COLO668 (cell line): Measurements from ENCODE around the gene KRTCAP2.
"Not testable (repeated sequence)": the region's sequence is repeated elsewhere in the genome, so short reads cannot be mapped to it uniquely, and the experiment has no call there.

Experiments
- DNase-seq: peaks from one replicate; lab custom pipeline; 2025; ENCODE audit not compliant: unreplicated experiment; lab: John Stamatoyannopoulos, UW

The KRTCAP2 gene

DNA sequence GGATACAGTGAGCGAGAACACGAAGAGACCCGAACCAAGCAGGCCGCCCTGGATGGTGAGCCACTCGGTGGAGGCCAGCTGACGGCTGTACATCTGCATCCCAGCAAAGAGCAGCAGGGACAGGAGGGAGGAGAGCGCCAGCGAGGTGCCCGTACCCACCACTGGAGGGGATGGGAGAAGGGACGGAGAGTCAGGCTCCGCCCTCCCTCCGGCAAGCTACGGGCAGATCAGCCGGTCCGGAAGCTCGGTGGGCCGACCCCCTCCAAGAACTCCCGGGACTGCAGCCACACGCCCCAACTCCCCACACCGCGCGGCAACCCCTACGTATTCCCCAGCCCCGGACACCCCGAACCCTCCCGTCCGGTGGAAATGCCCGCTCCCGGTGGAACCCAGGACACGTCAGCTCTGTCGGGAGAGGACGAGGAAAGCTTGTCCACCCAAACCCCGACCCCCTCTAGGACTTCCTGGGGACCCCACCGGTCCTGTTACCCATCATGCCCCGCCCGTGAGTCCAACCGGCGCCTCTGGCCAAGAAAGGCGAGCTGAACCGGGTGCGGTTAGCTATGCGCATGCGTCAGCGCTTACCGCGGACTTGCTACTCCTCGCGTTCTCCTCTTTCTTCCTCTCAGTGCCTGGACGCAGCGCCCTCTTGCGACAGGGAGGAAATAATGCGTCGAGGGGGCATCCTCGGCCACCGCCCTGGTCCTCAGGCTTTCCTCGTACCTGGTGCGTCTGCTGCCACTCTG, at the start of gene KRTCAP2:
Gene KRTCAP2, minus strand, starts transcription at position 573 of the 746 bp plus-strand sequence. Its CDS starts 80 bp downstream, at position 493.
- peak; percentile 98 for DNase-seq

DNA sequence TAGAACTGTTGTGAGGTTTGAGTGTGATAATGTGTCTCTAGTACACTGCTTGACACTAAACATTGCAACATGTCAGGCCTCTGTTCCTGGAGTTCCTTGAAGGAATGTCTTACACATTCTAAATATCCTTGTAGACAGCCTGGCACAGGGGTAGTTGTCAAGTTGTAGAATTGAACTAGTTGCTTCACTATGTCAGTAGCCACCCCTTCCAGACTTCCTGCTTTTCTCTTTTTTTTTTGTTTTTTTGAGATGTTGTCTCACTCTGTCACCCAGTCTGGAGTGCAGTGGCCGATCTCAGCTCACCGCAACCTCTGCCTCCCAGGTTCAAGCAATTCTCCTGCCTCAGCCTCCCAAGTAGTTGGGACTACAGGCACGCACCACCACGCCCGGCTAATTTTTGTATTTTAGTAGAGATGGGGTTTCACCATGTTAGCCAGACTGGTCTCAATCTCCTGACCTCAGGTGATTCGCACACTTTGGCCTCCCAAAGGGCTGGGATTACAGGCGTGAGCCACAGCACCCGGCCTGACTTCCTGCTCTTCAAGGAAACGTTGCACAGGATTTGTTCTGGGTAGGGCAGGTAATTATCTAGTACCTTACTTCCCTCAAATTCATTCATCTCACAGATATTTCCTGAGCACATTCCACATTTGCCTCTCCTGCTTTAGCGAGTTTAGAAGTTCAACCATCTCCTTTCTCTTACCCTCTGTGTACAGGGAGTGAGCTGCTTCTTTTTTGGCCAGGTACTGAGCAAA, 47.3 kb upstream of the KRTCAP2 start:
- not testable (repeated sequence) for DNase-seq

DNA sequence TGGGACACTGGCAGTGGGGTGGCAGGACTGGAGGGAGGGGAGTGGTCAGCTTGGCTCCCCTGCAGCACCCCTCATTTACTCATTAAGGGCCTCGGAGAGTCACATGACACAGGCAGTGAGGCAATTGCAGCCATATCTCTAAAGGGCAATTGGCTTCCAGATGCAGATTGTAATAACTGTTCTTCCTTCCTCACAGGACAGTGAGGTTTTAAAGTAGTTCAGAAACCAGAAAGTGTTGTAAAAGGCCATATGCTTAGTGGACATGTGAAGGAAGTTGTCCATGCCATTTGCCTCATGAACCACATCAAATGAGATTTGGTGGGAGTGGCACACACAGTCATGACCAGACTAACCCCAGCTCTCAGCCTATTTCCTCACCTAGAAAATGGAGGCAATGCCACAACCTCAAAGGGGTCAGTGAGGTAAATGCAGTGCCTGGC, 46.5 kb upstream of the KRTCAP2 start:
- no peak for DNase-seq

DNA sequence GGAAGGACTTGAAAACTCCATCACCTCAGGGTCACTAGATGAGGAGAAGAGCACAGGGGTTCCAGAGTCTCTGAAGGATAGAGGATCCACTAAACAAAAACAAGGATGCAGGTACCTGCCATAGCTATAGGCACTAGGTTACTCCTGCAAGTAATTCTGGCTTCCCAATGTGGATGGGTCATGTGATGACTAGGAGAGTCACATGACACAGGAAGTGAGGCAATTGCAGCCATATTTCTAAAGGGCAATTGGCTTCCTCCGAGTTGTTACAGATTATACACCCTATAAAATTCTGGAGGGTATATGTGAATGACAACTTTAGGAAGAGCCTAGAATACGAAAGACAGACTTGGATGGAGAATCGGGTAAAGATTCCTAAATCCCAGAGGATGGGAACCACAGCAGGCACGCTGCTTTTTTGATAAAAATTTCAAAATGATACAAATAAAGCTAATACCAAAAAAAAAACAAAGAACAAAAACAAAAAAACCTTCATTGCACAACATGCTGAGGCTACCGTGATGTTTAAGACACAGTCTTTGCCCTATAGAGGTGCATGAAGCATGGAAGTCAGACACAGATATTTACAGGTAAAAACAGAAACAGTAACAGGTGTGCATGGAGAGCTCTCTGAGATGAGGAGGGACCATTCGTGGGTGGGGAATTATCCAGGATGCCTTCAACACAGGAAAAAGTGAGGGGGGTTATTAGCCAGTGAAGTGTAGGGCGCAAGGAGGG, 45.9 kb upstream of the KRTCAP2 start:
- DNase-seq, result peak; percentile 20

DNA sequence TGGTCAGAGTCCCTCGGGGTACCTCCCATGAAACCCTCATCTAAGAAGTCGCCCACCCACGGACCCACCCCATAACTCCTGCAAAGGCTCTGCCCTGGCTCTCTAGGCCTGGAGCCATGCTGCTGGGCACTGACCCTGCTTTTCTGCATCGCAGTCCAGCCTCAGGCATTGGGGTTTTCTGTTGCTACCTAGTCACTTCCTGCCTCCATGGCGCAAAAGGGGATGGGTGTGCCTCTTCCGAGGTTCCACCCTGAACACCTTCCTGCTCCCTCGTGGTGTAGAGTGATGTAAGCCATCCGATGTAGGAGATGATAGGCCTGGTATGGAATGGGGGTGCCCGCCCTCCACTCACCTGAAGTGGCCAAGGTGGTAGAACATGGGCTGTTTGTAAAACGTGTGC, 41.6 kb upstream of the KRTCAP2 start:
- DNase-seq, result not testable (repeated sequence)

DNA sequence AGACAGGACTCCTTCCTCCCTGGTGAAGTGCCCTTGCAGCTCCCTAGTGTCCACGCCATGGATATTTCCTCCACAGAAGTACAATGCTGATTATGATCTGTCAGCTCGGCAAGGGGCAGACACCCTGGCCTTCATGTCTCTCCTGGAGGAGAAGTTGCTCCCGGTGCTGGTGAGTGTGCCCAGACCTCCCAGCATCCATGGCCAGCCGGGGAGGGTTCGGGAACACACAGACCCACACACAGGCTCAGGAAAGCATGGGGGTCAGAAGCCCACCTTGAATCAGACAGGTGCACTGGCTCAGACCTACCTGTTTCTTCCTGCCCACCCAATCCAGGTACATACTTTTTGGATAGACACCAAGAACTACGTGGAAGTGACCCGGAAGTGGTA, 38.9 kb upstream of the KRTCAP2 start:
- DNase-seq, result not testable (repeated sequence)

DNA sequence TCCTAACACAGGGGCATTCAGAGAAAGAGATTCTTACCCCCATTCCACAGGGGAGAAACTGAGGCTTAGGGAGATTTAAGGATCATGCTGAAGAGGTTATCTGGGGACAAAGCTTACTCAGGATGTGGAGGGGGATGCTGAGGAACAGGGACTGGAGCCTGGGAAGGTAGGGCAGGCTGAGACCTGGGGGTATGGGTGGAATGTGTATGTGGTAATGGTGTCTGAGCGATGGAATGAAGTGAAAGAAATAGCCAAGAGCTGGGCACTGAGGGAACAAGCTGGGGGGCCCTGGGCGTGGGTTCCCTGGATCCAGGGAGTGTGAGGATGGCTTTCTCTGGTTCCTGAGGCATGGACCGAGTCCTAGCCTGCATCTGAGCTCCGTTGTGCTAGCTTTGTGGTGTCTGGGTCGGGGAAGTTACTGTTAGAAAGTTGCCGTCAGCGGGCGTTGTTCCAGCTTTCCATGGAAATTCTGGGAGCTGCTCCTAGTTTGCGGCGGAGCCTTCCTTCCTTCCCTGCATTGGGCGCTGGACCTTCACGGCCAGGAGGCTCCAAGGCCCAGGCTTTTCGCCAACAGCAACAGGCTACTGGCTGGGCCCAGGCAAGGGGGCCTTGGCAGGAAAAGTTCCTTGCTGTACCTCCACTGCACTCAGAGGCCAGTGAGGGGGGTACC, 38.4 kb upstream of the KRTCAP2 start:
- DNase-seq, result not testable (repeated sequence)

DNA sequence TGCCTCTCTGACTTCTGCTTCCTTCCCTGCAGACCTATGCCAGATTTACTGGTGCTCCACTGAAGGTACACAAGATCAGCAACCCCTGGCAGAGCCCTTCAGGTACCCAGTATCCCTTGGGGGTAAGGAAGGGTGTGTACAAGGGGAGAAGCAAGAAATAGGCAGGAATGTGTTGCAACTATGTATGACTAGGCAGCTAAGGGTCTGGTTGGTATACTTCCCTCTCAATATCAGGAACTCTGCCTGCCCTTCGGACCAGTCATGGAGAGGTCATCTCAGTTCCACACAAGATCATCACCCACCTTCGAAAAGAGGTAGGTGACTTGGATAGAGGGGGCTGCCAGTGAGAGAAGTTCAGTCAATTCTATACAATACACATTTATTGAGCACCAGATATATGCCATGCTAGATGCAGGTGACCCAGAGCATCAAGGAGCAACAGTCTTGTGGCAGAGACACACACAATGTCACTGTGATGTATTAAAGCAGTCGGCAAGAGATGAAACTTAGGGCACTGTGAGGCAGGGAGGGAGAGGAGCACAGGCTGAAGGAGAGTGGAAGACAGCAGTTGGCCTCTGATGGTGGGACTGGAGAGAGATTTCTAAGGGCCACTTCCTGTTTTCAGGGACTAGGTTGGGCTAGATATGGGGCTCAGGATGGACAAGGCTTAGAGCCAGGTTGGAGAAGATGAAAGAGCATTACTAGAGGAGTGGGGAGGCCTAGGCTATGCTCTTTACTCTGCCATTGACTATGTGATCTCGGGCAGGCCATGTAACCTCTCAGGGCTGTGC, 37.4 kb upstream of the KRTCAP2 start:
- DNase-seq, result no peak

DNA sequence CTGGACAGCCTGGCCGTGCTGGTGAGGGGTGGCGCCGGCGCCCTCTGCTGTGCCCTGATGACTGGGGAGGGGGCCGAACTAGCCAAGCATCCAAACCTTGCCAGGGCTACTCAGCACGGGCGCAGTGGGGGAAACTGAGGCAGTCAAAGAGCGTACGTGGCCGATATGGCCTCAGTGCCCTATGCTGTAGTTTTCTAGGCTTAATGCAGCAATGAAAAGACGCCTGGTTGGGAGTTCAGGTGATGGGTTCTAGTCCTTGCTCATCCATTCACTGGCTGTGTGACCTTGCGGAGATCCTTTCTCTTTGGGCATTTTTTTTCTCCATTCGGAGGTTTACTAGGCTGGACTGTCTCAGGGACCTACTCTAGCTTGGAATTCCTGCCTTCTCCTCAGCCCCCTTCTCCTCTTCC, 36.2 kb upstream of the KRTCAP2 start:
- no peak for DNase-seq

DNA sequence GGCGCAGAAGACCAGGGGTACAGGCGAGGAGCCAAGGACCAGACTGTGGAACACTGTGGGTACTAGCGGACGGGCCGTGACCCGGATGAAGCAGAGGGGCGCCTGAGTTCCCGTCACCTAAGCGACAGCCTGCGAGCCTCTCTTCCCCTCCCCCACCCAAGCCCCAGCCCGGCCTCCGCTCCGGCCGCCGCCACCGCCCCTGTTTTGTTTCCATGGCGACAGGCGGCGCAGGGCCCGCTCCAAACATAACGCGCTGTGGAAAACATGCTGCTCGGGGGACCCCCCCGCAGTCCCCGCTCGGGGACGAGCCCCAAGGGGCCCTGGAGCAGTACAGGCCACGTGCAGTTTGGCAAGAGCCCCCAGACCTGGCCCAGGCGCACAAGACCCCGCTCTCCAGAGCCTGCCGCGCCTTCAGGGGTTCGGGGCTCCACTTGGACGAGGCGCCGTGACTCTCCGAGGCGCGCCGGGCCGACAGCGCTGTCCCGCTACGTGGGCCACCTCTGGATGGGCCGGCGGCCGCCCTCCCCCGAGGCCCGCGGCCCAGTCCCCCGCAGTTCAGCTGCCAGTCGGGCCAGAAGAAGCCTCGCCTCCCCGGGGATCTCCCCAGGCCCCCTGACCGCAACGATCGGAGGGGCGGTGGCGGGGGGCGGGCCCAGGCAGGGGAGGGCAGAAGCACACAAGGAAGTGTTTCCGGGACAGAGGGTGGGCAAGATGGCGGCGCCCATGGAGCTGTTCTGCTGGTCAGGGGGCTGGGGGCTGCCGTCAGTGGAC, 35.6 kb upstream of the KRTCAP2 start, which contains the start of gene MTX1:
Gene MTX1, plus strand, starts transcription at position 155 of the 771 bp plus-strand sequence. Its CDS starts 110 bp downstream, at position 265.
- peak; percentile 93 for DNase-seq

DNA sequence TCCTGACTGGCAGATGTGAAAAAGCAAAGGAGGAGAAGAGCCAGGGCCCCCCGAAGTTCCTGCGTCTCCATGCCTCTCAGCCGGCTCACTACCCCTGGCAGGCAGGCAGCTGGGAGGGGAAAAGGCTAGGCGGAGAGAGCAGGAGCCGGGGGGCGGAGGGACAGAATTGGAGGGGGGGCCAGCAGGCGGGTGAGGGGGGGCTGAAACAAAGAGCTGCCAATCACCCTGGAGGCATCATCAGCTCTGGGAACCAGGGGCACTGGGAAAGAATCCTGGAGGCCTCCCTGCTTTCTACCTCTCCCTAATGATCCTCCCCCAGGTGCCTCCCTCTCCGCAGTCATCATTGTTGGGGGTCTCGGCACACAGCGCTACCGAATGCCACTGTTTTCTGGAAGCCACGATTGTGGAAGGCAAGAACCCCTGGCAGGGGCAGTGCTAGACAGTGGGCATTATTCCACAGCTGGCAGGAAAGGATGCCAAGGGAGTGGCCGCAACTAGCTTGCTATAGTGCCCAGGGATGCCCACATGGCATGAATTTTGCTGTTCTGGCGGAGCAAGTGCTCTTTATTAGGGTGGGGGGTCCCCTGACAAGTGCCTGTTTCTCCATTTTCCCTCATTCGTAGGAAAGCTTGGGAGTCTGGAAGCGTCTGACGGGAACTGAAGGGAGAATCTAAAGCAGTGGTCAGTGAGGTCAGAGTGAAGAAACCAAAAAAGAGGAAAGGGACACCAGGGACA, 34.9 kb upstream of the KRTCAP2 start, which contains the start of gene THBS3:
Gene THBS3, minus strand, starts transcription at position 92 of the 735 bp plus-strand sequence. Its CDS starts 21 bp downstream, at position 71.
- peak; percentile 30 for DNase-seq

DNA sequence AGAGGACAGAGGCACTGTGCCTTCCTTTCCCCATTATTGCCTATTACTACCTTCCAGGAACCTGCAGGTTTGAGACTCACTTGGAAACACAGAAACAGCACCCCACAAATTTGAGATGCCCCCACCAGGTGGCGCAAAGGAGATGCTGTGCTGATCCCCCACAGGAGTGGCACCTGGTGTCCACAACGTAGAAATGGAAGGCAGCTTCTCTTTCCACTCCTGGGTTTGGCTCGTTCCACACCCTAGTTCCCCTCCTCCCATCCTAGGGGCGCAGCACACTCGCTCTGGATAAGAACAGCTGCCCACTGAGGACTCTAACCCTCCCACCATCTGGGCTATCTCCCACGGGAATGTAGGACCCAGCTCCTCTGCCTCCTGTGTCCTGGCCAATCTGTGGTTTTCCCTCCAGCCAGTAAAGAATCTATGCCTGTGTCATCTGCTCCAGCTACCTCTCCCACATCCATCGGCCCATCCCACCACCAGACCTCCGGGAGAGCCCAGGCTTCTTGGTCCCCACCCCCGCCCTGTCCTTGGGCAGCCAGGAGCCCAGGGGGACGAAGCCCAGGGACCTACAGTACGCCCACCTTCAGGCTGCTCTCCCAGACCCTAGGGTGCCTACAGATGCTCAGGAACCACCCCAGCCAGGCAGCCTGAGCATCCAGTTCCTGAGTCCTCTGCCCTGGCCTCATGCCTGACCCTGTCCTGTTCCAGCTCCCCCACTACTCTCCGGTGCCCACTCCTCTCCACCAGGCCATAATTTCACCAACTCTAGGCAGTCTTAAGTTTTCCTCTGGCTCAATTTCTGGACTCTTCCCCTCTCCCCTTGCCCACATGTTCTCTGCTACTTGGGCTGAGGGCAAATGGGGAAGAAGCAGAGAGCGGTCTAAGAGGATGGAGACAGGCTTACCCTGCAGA, 34.0 kb upstream of the KRTCAP2 start:
- peak; percentile 92 for DNase-seq

DNA sequence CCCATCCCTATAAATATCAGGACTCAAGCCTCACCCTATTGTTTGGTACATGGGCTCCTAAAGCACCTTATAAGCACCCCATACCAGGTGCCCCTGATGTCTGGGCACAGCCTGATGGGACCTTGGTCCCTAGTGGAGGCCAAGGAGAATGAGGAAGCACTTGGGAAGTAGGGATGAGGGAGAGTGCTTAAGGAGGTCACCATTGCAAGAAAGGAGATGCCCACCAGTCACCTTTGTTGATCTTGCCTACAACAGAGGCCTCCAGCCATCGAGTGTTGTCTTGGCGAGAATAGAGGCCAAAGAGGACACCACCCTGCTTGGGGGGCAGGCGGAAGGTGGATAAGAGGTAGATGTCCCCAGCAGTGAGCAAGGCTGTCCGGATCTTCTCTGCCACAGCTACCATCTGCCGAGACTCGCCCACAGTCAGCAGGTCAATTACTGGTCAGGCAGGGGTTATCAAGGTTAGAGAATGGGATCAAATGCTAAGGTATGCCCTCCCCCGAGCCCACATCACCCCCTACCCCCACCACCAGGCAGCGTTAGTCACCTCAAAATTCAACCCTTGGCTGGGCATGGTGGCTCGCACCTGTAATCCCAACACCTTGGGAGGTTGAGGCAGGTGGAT, 33.0 kb upstream of the KRTCAP2 start:
- no peak for DNase-seq

DNA sequence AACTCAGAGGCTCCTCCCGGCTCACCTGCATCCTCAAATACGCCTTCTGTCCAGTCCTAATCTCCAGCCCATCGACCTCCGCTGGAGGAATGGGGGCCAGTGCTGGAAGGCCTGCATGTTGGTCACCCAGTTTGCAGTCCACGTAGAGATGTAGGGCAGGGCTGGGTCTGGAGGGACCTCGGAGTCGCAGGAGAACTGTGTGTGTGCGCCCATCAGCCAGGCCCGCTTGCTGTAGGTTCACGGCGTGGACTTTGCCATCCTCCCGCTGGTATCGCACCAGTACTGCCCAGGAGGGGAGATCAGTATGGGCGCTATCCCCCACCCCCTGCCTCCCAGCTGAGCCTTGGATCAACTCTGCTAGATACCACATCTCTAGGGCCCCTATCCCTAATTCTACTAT, 31.9 kb upstream of the KRTCAP2 start:
- DNase-seq, result no peak

DNA sequence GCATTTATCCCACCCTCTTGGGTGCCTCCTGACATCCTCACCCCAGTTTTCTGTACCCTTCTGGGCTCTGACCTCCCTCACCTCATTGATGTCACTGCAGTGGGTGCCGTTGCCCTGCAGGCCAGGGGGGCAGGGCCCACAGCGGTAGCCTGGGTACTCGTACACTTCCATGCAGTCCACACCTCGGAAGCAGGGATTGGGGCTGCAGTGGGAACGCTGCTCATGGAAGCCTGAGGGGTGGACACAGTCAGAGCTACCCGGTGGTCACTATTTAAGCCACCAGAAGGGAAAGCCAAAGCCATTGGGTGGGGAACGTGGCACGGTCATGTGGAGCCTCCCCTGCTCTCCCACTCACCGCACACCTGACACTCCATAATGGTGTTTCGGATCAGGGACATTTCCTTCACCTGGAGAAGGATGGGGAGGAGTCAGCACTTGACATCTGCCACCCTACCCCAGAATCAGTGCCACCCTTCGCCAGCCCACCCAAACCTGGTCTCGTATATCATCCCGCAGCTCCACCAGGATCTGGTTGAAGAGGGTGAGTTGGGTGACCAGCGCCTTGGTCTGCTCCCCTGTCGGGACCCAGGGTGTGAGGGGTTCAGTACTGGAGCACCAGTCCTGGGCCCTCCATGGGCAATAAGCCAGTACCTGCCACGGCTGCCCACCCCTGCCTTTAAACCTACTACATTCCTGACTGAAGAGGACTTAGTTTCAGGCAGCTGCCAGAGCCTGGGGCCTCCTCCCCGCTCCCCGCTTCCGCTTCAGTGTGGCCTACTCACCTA, 29.8 kb upstream of the KRTCAP2 start:
- no peak for DNase-seq

DNA sequence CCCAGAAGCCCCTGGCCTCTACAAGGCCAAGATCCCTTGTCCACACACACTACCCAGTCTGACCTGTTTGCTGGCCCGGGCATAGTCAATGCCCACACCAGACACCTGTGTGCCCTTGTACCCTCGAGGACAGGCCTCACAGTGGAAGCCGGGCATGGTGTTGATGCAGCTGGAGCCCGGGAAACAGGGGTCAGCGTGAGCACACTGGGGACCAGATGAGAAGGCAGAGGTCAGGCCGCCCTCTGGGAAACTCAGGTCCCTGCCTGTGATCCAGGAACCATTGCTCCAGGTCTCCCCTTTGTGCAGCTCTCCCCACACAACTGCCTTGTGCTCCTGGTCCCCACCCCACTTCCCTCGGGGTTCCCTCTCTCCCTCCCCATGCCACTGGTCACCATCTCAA, 29.1 kb upstream of the KRTCAP2 start:
- DNase-seq, result no peak
